Measurements from ENCODE around the gene SETBP1.

The SETBP1 gene

GRCh38 chr18:44777457-44778192, 96.9 kb downstream of the SETBP1 start:
- TF ChIP-seq CTCF (conservative IDR thresholded peaks at IDR 0.05), result no peak
- H3K27ac ChIP-seq, result no peak overlapping the region

GRCh38 chr18:44778788-44779187, 98.1 kb downstream of the SETBP1 start:
- TF ChIP-seq CTCF (conservative IDR thresholded peaks at IDR 0.05), result no peak
- H3K27ac ChIP-seq, result no peak overlapping the region

DNA sequence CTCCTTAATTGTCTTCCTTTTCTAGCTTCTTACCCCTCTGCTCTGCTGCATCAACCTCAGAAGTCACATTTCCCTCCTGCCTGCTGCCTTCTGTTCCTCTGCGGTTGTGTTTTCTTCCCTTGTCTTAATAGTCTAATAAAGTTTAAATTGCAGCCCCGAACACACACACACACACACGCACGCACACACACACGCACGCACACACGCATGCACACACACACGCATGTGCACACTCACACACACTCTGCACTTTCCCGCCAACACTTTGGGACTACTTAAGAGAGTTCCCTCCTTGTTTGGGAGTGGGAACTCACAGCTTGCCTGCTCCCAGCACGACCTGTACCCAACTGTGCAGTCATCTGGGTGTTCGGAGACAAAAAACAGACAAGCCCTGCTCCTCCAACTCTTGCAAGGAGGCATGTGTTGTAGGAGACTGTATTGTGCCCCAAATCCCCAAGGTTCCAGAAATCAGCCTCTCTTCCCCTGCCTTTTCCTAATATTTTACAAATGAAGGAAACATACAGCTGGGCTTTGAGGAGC, 99.1 kb downstream of the SETBP1 start:
- TF ChIP-seq CTCF (conservative IDR thresholded peaks at IDR 0.05), result no peak
- no peak overlapping the region for H3K27ac ChIP-seq

- no peak for TF ChIP-seq CTCF (conservative IDR thresholded peaks at IDR 0.05)
- H3K27ac ChIP-seq, result no peak overlapping the region
Observed at GRCh38 chr18:44781886-44782285, 101.2 kb downstream of the SETBP1 start.

- TF ChIP-seq CTCF (conservative IDR thresholded peaks at IDR 0.05), result no peak
- no peak overlapping the region for H3K27ac ChIP-seq
Observed at GRCh38 chr18:44782617-44783016, 101.9 kb downstream of the SETBP1 start.

- no peak for TF ChIP-seq CTCF (conservative IDR thresholded peaks at IDR 0.05)
Observed at GRCh38 chr18:44783371-44783770, 102.7 kb downstream of the SETBP1 start.

DNA sequence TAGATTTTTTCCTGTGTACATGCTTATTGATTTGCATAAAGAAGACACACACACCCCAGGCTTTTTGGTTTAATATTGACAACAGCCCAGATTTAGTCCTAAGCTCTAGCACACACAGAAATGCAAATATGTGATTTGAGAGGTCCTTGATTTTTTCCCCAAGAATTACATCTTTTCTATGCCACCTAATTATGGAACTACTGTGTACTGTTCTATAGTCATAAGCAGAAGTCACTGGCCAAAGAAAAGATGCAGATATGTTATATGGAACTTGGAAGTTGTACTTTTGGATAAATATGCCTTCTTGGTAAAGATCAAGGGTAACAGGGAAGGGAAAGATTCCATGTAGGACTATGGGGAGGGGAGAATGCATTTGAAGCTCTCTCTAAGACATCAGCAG, 105.6 kb downstream of the SETBP1 start:
- TF ChIP-seq CTCF (conservative IDR thresholded peaks at IDR 0.05), result no peak
- H3K27ac ChIP-seq, result no peak overlapping the region

More at GRCh38 chr18:44783371-44783770, 102.7 kb downstream of the SETBP1 start:
- H3K27ac ChIP-seq, result no peak overlapping the region
